Ovary (tissue), 3 donors: ENCODE data around the gene ZCRB1.

ENCODE experiments used
- CTCF ChIP-seq, 3 donors: fragments of 450-650 bp in 2 of 3; fragments of 200-600 bp in 1 of 3; IDR thresholded peaks; one replicate each; pipeline versions ENCODE4 v1.5.1 to v1.8.0; 2016 to 2022; ENCODE audit warnings: antibody characterized with exemption in 3 of 3, mild to moderate bottlenecking in 1 of 3
- EP300 ChIP-seq: sonication (generic); formaldehyde crosslinking; IDR thresholded peaks from one replicate; pipeline ENCODE4 v1.6.1; 2017; ENCODE audit warnings: antibody characterized with exemption
- POLR2A ChIP-seq: fragments of 450-650 bp; IDR thresholded peaks from one replicate; pipeline ENCODE4 v1.6.1; 2017; ENCODE audit warnings: antibody characterized with exemption, mild to moderate bottlenecking, moderate library complexity
- donor health status: DM: no; HTN: no; CAD: no.

DNA sequence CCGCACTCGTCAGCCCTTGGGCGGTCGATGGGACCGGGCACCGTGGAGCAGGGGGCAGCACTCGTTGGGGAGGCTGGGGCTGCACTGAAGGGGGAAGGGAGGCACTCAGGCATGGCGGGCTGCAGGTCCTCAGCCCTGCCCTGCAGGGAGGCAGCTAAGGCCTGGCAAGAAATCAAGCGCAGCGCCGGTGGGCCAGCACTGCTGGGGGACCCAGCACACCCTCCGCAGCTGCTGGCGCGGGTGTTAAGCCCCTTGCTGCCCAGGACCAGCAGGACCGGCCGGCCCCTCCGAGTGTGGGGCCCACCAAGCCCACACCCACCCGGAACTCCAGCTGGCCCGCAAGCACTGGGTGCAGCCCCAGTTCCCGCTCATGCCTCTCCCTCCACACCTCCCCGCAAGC is 52.2 kb downstream of the ZCRB1 start:
- TF ChIP-seq CTCF (IDR thresholded peaks at IDR 0.05) (no peak), POLR2A (no peak), EP300 (no peak)
